AG04449 (cell line): ENCODE data around the gene IRF2BP1.

Source experiments
- CTCF ChIA-PET: fragments of 350-600 bp; formaldehyde crosslinking; extraction: SDS; loops from one replicate; lab custom pipeline; 2021; ENCODE audit warnings: antibody characterized with exemption; lab: Yijun Ruan, JAX
- POLR2A ChIA-PET: fragments of 400-600, 350-600 bp; formaldehyde crosslinking; extraction: SDS; loops from one replicate; lab custom pipeline; 2020; ENCODE audit warnings: antibody characterized with exemption, inconsistent platforms; lab: Yijun Ruan, JAX
- DNase-seq: peaks from one replicate; pipeline ENCODE4 v3.0.0-alpha.2; 2010; ENCODE audit warnings: low read depth, low spot score
- H3K4me3 ChIP-seq: 2 replicates; pipeline ENCODE4 v1.5.1; 2011; ENCODE audit warnings: low read depth, mild to moderate bottlenecking, control low read depth, low read length
- CTCF ChIP-seq: IDR thresholded peaks from one replicate; pipeline ENCODE4 v1.5.1; 2011; ENCODE audit warnings: mild to moderate bottlenecking, moderate library complexity, low read length, control low read depth, inconsistent platforms; ENCODE audit not compliant: insufficient read depth; ENCODE audit errors: missing control alignments

The IRF2BP1 gene

DNA sequence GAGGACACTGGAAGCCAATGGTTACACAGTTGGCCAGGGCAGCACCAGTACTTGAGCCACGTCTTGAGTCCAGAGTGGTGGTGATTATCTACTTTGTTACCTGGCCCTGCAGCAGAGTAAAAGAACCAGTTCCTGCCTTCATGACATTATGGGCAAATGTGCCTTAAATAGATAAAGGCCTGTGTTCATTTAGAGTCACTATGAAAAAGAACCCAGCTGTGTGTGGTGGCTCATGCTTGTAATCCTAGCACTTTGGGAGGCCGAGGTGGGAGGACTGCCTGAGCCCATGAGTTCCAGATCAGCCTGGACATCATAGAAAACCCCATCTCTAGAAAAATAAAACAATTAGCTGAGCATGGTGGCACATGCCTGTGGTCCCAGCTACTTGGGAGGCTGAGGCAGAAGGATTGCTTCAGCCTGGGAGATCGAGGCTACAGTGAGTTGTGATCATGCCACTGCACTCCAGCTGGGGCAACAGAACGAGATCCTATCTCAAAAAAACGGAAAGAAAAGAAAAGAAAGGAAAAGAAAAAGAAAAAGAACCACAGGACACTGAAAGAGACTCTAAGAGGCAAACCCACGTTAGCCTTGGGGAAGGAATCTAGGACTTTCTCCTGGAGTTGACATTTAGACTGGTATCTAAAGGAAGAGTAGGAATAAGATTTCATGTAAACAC is 3.4 kb upstream of the IRF2BP1 start:
- TF ChIP-seq CTCF: no peak
- ChIA-PET POLR2A (no interaction called here), CTCF (interaction anchor here (1.5 kb wide), 1 partner anchor 73 kb away, joined by 4 read pairs; no protein-coding TSS in a partner anchor)
- no peak for DNase-seq
- no peak overlapping the region for H3K4me3 ChIP-seq

DNA sequence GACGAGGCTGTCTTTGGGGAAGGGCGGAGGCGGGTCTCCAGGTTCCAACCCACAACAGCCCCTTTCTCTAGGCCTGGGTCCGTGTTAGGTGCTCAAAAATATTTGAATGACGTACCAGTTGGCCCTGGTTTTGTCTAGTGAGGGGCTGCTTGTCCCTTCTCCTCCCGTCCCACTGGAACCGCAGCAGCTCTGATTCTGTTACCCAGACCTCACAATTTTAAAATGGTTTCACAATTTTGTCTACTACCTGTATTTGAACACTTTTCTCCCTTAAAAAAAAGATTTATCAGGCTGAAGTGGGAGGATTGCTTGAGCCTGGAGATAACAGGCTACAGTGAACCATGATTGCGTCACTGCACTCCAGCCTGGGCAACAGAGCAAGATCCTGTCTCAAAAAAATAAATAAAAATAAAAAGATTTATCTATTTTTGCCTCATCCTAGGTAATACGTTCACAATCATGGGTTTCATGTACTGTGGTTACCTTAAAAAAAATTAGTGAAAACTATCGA is 1.3 kb upstream of the IRF2BP1 start:
- TF ChIP-seq CTCF: no peak
- ChIA-PET CTCF (interaction anchor here (9.1 to 10.0 kb wide), 2 partner anchors 24 to 71 kb away, joined by 67 to 95 read pairs; partner anchors contain the start of genes FOXA3, RSPH6A and SYMPK), POLR2A (no interaction called here)
- no peak for DNase-seq
- peak overlapping the region; percentile 78 for H3K4me3 ChIP-seq

DNA sequence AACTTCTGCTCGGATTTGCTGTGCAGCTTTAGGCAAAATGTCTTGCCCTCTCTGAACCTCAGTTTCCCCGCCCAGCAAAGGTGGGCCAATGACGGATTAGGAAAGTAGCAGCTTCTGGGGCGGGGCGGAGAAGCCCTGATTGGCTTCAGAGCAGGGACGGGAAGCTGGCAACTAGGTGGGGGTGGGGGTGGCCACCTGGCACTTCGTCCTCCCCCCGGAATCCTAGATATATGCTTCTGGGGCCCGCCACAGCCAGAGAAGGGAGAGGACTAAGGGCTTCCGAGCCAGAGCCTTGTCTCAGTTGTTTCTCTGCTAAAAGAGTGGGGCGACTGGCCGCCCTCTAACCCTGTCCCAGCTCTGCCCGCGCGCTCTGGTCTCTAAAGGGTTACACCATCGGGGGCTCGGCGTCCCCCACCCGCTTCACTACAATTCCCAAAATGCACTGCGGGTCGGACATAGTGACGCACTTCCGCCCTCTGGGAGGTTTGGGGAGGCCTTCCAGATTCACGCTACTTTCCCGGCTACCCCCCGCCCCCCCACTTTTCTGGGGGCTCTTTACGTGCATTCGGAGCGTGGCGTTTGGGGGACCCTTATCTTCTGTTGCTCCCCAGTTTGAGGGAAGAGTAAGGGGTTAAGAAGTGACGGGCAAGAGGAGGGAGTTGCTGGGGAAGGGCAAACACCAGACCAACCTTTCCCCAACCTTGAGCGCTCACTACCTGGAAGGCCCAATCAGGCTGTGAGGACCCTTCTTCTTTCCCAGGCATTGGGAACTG is 672 bp upstream of the IRF2BP1 start:
- POLR2A ChIA-PET: interaction anchor here (0.5 to 2.2 kb wide), 3 partner anchors 15 to 116 kb away, joined by 5 to 8 read pairs (median 8); partner anchors contain the start of genes MYPOP and SYMPK
- peak overlapping the region; percentile 78 for H3K4me3 ChIP-seq
- no peak for TF ChIP-seq CTCF
- CTCF ChIA-PET: interaction anchor here (0.6 to 10.0 kb wide), 5 partner anchors 15 to 130 kb away, joined by 3 to 95 read pairs (median 4); partner anchors contain the start of genes FOXA3, RSPH6A and SYMPK
- DNase-seq: peak; percentile 65

DNA sequence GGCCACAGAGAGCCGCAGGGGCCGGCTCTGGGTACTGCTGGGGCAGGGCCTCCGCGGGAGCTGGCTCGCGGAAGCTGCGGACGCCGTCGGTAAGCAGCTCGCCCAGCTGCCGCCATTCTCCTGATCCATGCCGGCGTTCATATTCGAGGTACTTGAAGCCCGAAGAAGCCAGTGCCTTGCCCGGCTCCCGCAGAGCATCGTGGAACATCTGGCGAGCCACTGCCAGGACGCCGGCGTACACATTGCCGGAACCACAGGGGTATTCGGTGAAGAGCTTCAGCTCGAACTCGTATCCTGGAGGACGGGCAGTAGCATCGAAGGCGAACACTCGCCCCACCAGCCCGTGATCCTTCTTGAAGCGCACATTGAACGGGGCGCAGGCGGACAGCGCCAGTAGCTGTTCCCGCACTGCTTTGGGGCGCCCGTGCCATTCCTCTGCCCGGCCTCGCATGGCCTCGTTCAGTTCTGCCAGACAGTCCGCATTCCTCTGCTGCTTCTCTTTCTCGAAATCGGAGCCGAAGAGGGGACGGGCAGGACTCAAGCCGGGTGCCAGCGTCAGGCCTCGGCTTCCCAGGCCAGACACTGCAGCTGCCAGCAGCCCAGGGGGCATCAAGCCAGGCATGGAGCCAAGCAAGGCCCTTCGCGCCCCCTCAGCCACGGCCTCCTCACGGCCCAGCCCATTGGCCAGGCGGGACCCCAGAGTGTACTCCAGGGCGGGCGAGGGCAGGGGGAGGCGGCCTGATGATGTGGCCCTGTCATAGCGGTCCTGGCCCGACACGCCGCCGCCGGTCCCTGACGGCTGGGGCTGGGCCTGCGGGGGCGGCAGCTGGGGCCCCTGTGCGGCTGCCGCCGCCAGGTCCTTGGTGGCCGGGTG is 1.0 kb downstream of the IRF2BP1 start:
- POLR2A ChIA-PET: interaction anchor here (1.6 to 2.2 kb wide), 2 partner anchors 17 to 102 kb away, joined by 3 to 8 read pairs; partner anchors contain the start of genes DMPK and MYPOP
- TF ChIP-seq CTCF: no peak
- DNase-seq: no peak
- H3K4me3 ChIP-seq: peak overlapping the region; percentile 78
- CTCF ChIA-PET: interaction anchor here (0.7 to 10.0 kb wide), 12 partner anchors 7 to 132 kb away, joined by 3 to 95 read pairs (median 5); partner anchors contain the start of genes FOXA3, MYPOP, RSPH6A and SYMPK

DNA sequence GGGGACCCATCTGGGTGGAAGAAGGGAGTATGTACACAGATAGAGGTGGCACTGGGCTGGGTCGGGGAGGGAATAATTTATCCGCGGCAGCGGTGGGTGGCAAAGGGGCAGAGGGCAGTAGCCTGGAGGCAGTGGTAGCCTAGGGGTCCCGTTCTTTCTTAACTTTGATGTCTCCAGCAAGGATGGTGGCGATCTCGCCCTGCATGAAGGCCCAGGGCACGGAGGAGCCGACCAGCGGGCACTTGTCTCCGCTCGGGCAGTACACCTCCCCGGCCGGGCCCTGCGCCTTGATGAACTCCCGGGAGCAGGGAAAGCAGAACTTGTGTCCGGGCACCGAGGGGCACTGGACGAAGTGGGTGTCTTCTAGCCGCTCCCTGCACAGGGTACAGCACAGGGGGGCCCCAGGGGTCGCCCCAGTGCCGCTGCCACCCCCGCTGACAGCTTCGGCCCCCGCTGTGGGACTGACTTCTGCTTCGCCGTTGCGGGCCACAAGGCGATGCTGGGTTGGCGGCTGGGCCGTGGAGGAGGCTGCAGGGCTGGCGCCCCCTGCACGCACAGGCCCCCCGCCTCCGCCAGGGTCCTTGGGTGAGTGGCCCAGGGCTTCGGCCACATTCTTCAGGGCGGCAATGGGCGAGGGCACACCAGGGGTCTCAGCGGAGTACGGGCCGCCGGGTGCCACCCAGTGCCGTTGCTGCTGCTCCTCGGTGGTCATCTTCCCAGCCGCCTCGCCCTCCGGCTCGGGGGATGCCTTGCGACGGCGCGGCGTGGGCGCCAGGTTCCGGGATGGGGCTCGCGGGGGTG is 1.9 kb downstream of the IRF2BP1 start:
- TF ChIP-seq CTCF: no peak
- POLR2A ChIA-PET: interaction anchor here (1.6 to 2.2 kb wide), 2 partner anchors 18 to 101 kb away, joined by 3 to 8 read pairs; partner anchors contain the start of genes DMPK and MYPOP
- CTCF ChIA-PET: interaction anchor here (0.7 to 10.0 kb wide), 12 partner anchors 8 to 133 kb away, joined by 3 to 95 read pairs (median 8); partner anchors contain the start of genes FOXA3, MYPOP, RSPH6A and SIX5
- peak overlapping the region; percentile 29; the same call in 1 of the 2 replicates for H3K4me3 ChIP-seq
- DNase-seq: no peak
